Large intestine (tissue), 3 donors: ENCODE results near the gene ERMARD. TPM values are rescaled to one million over a fixed set of nuclear protein-coding genes. Genes with fewer than 3 reads are reported as not detected.
"Not testable (repeated sequence)": the region's sequence is repeated elsewhere in the genome, so short reads cannot be mapped to it uniquely, and the experiment has no call there.

Experiments used
- DNase-seq, 2 donors: peaks; one replicate each; pipeline versions ENCODE4 v3.0.0 to v3.0.0-alpha.2; 2013
- H3K27ac ChIP-seq: one replicate; pipeline ENCODE4 v1.5.1; 2013; ENCODE audit warnings: low read length
- H3K27me3 ChIP-seq: 2 replicates; pipeline ENCODE4 v1.6.1; 2013; ENCODE audit warnings: low read length; ENCODE audit not compliant: control insufficient read depth, insufficient read depth
- H3K36me3 ChIP-seq: 2 replicates; pipeline ENCODE4 v1.6.1; 2013; ENCODE audit warnings: low read length; ENCODE audit not compliant: control insufficient read depth, insufficient read depth
- H3K4me1 ChIP-seq: one replicate; pipeline ENCODE4 v1.6.1; 2013; ENCODE audit warnings: low read length; ENCODE audit not compliant: control insufficient read depth, insufficient read depth
- H3K4me3 ChIP-seq: one replicate; pipeline ENCODE4 v1.5.1; 2013; ENCODE audit warnings: low read length
- H3K9me3 ChIP-seq: one replicate; pipeline ENCODE4 v1.6.1; 2013; ENCODE audit warnings: mild to moderate bottlenecking, low read depth, low read length, moderate library complexity; ENCODE audit not compliant: control insufficient read depth
- WGBS: methylation state at CpG from one replicate; pipeline ENCODE4 v1.1.5; 2013; ENCODE audit warnings: low lambda C conversion rate; ENCODE audit not compliant: insufficient coverage; 5-methylcytosine and 5-hydroxymethylcytosine counted together
- polyA plus RNA-seq: library from polyadenylated mRNA; unstranded; fragments of 120-200 nt; gene quantifications from one replicate; pipeline ENCODE4 v1.2.1, GENCODE V29; 2013

ERMARD gene
- polyA plus RNA-seq, 1 donor: 25.6 TPM

- Histone ChIP-seq H3K27me3 (no peaks in the 10 kb centered on the region), H3K9me3 (no peaks in the 10 kb centered on the region), H3K4me3 (no peak overlapping the region), H3K27ac (no peak overlapping the region), H3K4me1 (no peaks in the 10 kb centered on the region), H3K36me3 (no peaks in the 10 kb centered on the region)
- no peak for DNase-seq
- 100% methylated on average over 1 of the region's 9 CpGs for WGBS
Measured at GRCh38 chr6:169738204-169738975, 13.0 kb upstream of the ERMARD start.

GRCh38 chr6:169738976-169739529 is 12.4 kb upstream of the ERMARD start:
- no peaks in the 10 kb centered on the region for H3K9me3 ChIP-seq
- no peak overlapping the region for H3K27ac ChIP-seq
- WGBS: no CpG with 5 or more reads among the region's 2 CpGs
- H3K27me3 ChIP-seq: no peaks in the 10 kb centered on the region
- no peak overlapping the region for H3K4me3 ChIP-seq
- DNase-seq: no peak
- H3K36me3 ChIP-seq: no peaks in the 10 kb centered on the region
- H3K4me1 ChIP-seq: no peaks in the 10 kb centered on the region

GRCh38 chr6:169741344-169741743 is 10.1 kb upstream of the ERMARD start:
- no peak overlapping the region for H3K4me3 ChIP-seq
- H3K4me1 ChIP-seq: no peaks in the 10 kb centered on the region
- no peaks in the 10 kb centered on the region for H3K9me3 ChIP-seq
- no peak overlapping the region for H3K27ac ChIP-seq
- H3K27me3 ChIP-seq: no peaks in the 10 kb centered on the region
- H3K36me3 ChIP-seq: no peaks in the 10 kb centered on the region
- DNase-seq: no peak

DNA sequence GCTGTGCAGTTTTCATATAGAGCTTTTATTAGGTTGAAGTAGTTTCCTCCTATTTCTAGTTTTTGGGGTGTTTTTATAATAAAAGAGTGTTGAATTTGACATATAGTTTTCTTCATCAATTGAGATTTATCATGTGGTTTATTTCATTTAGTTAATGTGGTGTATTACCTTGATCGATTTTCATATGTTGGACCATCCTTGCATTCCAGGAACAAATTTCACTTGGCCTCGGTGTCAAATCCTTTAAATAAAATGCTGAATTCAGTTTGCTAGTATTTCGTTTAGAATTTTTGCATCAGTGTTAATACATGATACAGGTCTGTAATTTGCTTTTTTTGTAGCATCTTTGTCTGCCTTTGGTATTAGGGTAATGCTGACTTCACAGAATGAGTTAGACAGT is 6.0 kb upstream of the ERMARD start:
- Histone ChIP-seq H3K4me1 (peaks cover 4% of the 10 kb centered on the region), H3K4me3 (no peak overlapping the region), H3K9me3 (no peaks in the 10 kb centered on the region), H3K27ac (no peak overlapping the region), H3K36me3 (no peaks in the 10 kb centered on the region), H3K27me3 (no peaks in the 10 kb centered on the region)
- 80% methylated on average over 1 of the region's 3 CpGs for WGBS
- no peak for DNase-seq

DNA sequence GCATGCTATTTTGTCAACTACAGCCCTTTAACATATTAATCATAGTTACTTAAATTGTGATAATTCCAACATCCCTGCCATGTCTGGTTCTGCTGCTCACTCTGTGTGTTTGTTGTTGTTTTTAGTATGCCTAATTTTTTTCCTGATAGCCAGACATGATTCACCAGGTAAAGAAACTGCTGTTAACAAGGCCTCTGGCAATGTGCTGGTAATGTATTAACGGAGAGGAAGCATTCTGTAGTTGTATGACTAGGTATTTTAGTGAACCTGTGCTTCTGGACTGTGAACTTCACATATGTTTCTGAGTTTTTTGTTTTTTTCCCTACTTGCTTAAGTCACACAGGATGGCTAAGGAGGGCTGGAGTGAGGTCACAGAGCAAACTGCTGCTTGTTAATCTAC is 4.9 kb upstream of the ERMARD start:
- no CpG with 5 or more reads among the region's 1 CpG for WGBS
- no peaks in the 10 kb centered on the region for H3K27me3 ChIP-seq
- no peaks in the 10 kb centered on the region for H3K36me3 ChIP-seq
- H3K4me3 ChIP-seq: no peak overlapping the region
- no peak for DNase-seq
- peaks cover 4% of the 10 kb centered on the region for H3K4me1 ChIP-seq
- H3K9me3 ChIP-seq: no peaks in the 10 kb centered on the region
- no peak overlapping the region for H3K27ac ChIP-seq

GRCh38 chr6:169752074-169752623 is 727 bp downstream of the ERMARD start:
- WGBS: 0% methylated on average over 1 of the region's 19 CpGs
- Histone ChIP-seq H3K4me3 (peak overlapping the region; percentile 85), H3K9me3 (no peaks in the 10 kb centered on the region), H3K27me3 (no peaks in the 10 kb centered on the region), H3K4me1 (peaks cover 4% of the 10 kb centered on the region), H3K27ac (peak overlapping the region; percentile 98), H3K36me3 (peaks cover 8% of the 10 kb centered on the region)
- DNase-seq: peak in 1 of 2 donors; percentile 9

- peaks cover 3% of the 10 kb centered on the region for H3K4me1 ChIP-seq
- no CpG with 5 or more reads among the region's 6 CpGs for WGBS
Measured at GRCh38 chr6:169755162-169755561, 3.7 kb downstream of the ERMARD start.

GRCh38 chr6:169763308-169763707 is 11.9 kb downstream of the ERMARD start:
- Histone ChIP-seq H3K4me3 (no peak overlapping the region), H3K36me3 (peaks cover 60% of the 10 kb centered on the region), H3K27me3 (no peaks in the 10 kb centered on the region), H3K27ac (no peak overlapping the region), H3K9me3 (no peaks in the 10 kb centered on the region), H3K4me1 (no peaks in the 10 kb centered on the region)
- 100% methylated on average over 2 of the region's 10 CpGs for WGBS
- DNase-seq: no peak

More at GRCh38 chr6:169755162-169755561, 3.7 kb downstream of the ERMARD start:
- H3K27me3 ChIP-seq: no peaks in the 10 kb centered on the region
- no peaks in the 10 kb centered on the region for H3K9me3 ChIP-seq
- peaks cover 28% of the 10 kb centered on the region for H3K36me3 ChIP-seq
- no peak overlapping the region for H3K27ac ChIP-seq
- H3K4me3 ChIP-seq: no peak overlapping the region
- DNase-seq: no peak

- no peaks in the 10 kb centered on the region for H3K27me3 ChIP-seq
- H3K9me3 ChIP-seq: no peaks in the 10 kb centered on the region
- no peak for DNase-seq
- H3K36me3 ChIP-seq: peaks cover 60% of the 10 kb centered on the region
- no peak overlapping the region for H3K27ac ChIP-seq
- 76% methylated on average over 3 of the region's 10 CpGs for WGBS
- no peak overlapping the region for H3K4me3 ChIP-seq
- no peaks in the 10 kb centered on the region for H3K4me1 ChIP-seq
Measured at GRCh38 chr6:169763881-169764280, 12.5 kb downstream of the ERMARD start.

GRCh38 chr6:169765789-169766188 is 14.4 kb downstream of the ERMARD start:
- not testable (repeated sequence) for H3K4me1 ChIP-seq, H3K4me3 ChIP-seq, H3K27ac ChIP-seq, DNase-seq, H3K9me3 ChIP-seq, H3K27me3 ChIP-seq
- H3K36me3 ChIP-seq: peaks cover 49% of the 10 kb centered on the region
- WGBS: no CpG with 5 or more reads among the region's 10 CpGs
